Keratinocyte (primary cell): ENCODE data around the gene KRTAP12-3. TPM values are rescaled to one million over a fixed set of nuclear protein-coding genes. Genes with fewer than 3 reads are reported as not detected.
"Not testable (repeated sequence)": the region's sequence is repeated elsewhere in the genome, so short reads cannot be mapped to it uniquely, and the experiment has no call there.

Source experiments
- DNase-seq: peaks from one replicate; pipeline ENCODE4 v3.0.0-alpha.2; 2011; ENCODE audit warnings: low read depth, missing footprints, low spot score
- FAIRE-seq: peaks from 2 replicates; lab custom pipeline; 2011; peaks lifted over from hg19 to GRCh38; lab: Jason Lieb, UNC
- H2AFZ ChIP-seq: 2 replicates; pipeline ENCODE4 v1.6.0; 2012; ENCODE audit warnings: low read length, control low read depth, inconsistent platforms; ENCODE audit not compliant: control insufficient read depth
- H3K27ac ChIP-seq: 2 replicates; pipeline ENCODE4 v1.5.1; 2011; ENCODE audit warnings: low read length; ENCODE audit not compliant: control insufficient read depth, insufficient read depth
- H3K27me3 ChIP-seq: 3 replicates; pipeline ENCODE4 v1.6.0; 2011; ENCODE audit warnings: low read length; ENCODE audit not compliant: control insufficient read depth, insufficient read depth; ENCODE audit errors: extremely low read depth
- H3K36me3 ChIP-seq, 2 experiments: 2 replicates in 1 of 2; 3 replicates in 1 of 2; pipeline ENCODE4 v1.5.1; 2011; ENCODE audit warnings: low read length in 2 of 2, mild to moderate bottlenecking in 1 of 2; ENCODE audit not compliant: control insufficient read depth in 2 of 2, insufficient read depth in 2 of 2; ENCODE audit errors: extremely low read depth in 1 of 2
- H3K4me1 ChIP-seq: 3 replicates; pipeline ENCODE4 v1.5.1; 2011; ENCODE audit warnings: low read length; ENCODE audit not compliant: control insufficient read depth, insufficient read depth; ENCODE audit errors: extremely low read depth
- H3K4me2 ChIP-seq: 3 replicates; pipeline ENCODE4 v1.6.0; 2011; ENCODE audit warnings: low read depth, low read length; ENCODE audit not compliant: control insufficient read depth, insufficient read depth; ENCODE audit errors: extremely low read depth
- H3K4me3 ChIP-seq, 3 experiments: fragments of 200-600 bp in 1 of 3; sonication (generic) in 1 of 3; 2 replicates in 2 of 3; 3 replicates in 1 of 3; pipeline ENCODE4 v1.5.1; 2011 to 2016; ENCODE audit warnings: low read length in 3 of 3, mild to moderate bottlenecking in 3 of 3, control low read depth in 2 of 3, inconsistent platforms in 1 of 3, low read depth in 1 of 3, mixed read lengths in 1 of 3, mixed run types in 1 of 3, moderate library complexity in 1 of 3; ENCODE audit not compliant: control insufficient read depth in 2 of 3, insufficient read depth in 2 of 3; ENCODE audit errors: extremely low read depth in 1 of 3
- H3K79me2 ChIP-seq: 2 replicates; pipeline ENCODE4 v1.6.0; 2012; ENCODE audit warnings: low read length; ENCODE audit not compliant: control insufficient read depth, insufficient read depth
- H3K9ac ChIP-seq: 3 replicates; pipeline ENCODE4 v1.6.0; 2011; ENCODE audit warnings: low read length; ENCODE audit not compliant: control insufficient read depth, insufficient read depth; ENCODE audit errors: extremely low read depth
- H3K9me1 ChIP-seq: 3 replicates; pipeline ENCODE4 v1.6.0; 2011; ENCODE audit warnings: low read length; ENCODE audit not compliant: control insufficient read depth, insufficient read depth; ENCODE audit errors: extremely low read depth
- H3K9me3 ChIP-seq: 2 replicates; pipeline ENCODE4 v1.5.1; 2012; ENCODE audit warnings: low read depth, low read length; ENCODE audit not compliant: control insufficient read depth
- H4K20me1 ChIP-seq: 3 replicates; pipeline ENCODE4 v1.6.0; 2011; ENCODE audit warnings: low read length; ENCODE audit not compliant: control insufficient read depth, insufficient read depth; ENCODE audit errors: extremely low read depth
- CTCF ChIP-seq, 3 experiments: IDR thresholded peaks in 1 of 3; conservative IDR thresholded peaks in 1 of 3; optimal IDR thresholded peaks in 1 of 3; 2 replicates in 2 of 3; 3 replicates in 1 of 3; pipeline versions ENCODE3 to v1.5.1; 2011; ENCODE audit warnings: low read length in 3 of 3, mild to moderate bottlenecking in 3 of 3, moderate library complexity in 2 of 3, control low read depth in 1 of 3, inconsistent platforms in 1 of 3; ENCODE audit not compliant: insufficient read depth in 2 of 3; ENCODE audit errors: extremely low read depth in 1 of 3
- EZH2 ChIP-seq: IDR thresholded peaks from one replicate; pipeline ENCODE4 v1.6.1; 2012; ENCODE audit warnings: inconsistent platforms, mild to moderate bottlenecking, low read length, moderate library complexity
- dilution Hi-C: fragments of 300-500 bp; cut with MboI; formaldehyde crosslinking; loops from one replicate; pipeline ENCODE4 v1.7.0; 2020; ENCODE audit warnings: low sequenced_read_pairs; ENCODE audit not compliant: extremely low pct_ligation_motif_present
- polyA plus RNA-seq, 5 experiments: library from polyadenylated mRNA; depleted of rRNA in 3 of 5; stranded (reverse) in 3 of 5; stranded (forward) in 1 of 5; unstranded in 1 of 5; fragments of >200 nt; gene quantifications; 1 replicate in 1 of 5; 2 replicates in 3 of 5; 3 replicates in 1 of 5; pipeline versions ENCODE4 v1.2.1 to v1.2.3, GENCODE V29; 2011 to 2012; ENCODE audit warnings: missing spikeins in 2 of 5, low read depth in 1 of 5, low replicate concordance in 1 of 5

The KRTAP12-3 gene
- polyA plus RNA-seq, 1 donor (not counting 4 experiments of a cell fraction or from before 2014, with no cell fraction given) = not detected

GRCh38 chr21:44697172-44697810, 39.6 kb downstream of the KRTAP12-3 start, which contains the start of gene KRTAP10-12:
TSS of gene KRTAP10-12 (plus strand) at chr21:44697172. CDS start at chr21:44697202, 30 bp downstream.
- not testable (repeated sequence) for H4K20me1 ChIP-seq

GRCh38 chr21:44697811-44698734, 40.3 kb downstream of the KRTAP12-3 start:
- Histone ChIP-seq H3K4me3 (no peak overlapping the region), H3K9me3 (no peaks in the 10 kb centered on the region), H4K20me1 (no peaks in the 10 kb centered on the region), H3K27me3 (peaks cover 14% of the 10 kb centered on the region), H3K4me2 (no peak overlapping the region), H3K36me3 (no peaks in the 10 kb centered on the region), H3K27ac (no peak overlapping the region), H2AFZ (no peak overlapping the region), H3K4me1 (no peaks in the 10 kb centered on the region), H3K9ac (no peak overlapping the region), H3K9me1 (no peaks in the 10 kb centered on the region), H3K79me2 (no peaks in the 10 kb centered on the region)
- dilution Hi-C loops = no loop called here
- no peak for FAIRE-seq
- TF ChIP-seq CTCF (optimal IDR thresholded peaks at IDR 0.05 in 1 of 3, IDR thresholded peaks at IDR 0.05 in 1 of 3, conservative IDR thresholded peaks at IDR 0.05 in 1 of 3; ENCODE audit: extremely low read depth in 1 of 3, insufficient read depth in 2 of 3, low read length in 3 of 3) (no peak), EZH2 (no peak)
- no peak for DNase-seq

More at GRCh38 chr21:44697172-44697810, 39.6 kb downstream of the KRTAP12-3 start, which contains the start of gene KRTAP10-12:
- FAIRE-seq, H3K9me1 ChIP-seq, H3K4me2 ChIP-seq, H3K27ac ChIP-seq, dilution Hi-C loops, H3K79me2 ChIP-seq, DNase-seq, H3K9me3 ChIP-seq, H3K36me3 ChIP-seq, H3K4me3 ChIP-seq, H3K4me1 ChIP-seq, H2AFZ ChIP-seq, H3K9ac ChIP-seq: not testable (repeated sequence)
- peaks cover 14% of the 10 kb centered on the region for H3K27me3 ChIP-seq
